ENCODE measurements around the gene ICA1L. TPM values are rescaled to one million over a fixed set of nuclear protein-coding genes. Genes with fewer than 3 reads are reported as not detected.
"Not testable (repeated sequence)": the region's sequence is repeated elsewhere in the genome, so short reads cannot be mapped to it uniquely, and the experiment has no call there.

ICA1L gene
- total RNA-seq, 2 donors from 2014 or later: 2.4 to 3.3 TPM

- ATAC-seq (no peak), DNase-seq (no peak)
- Mint-ChIP-seq H3K27me3 (no peaks in the 10 kb centered on the region), H3K27ac (no peak overlapping the region), H3K4me1 (no peaks in the 10 kb centered on the region), H3K4me3 (no peak overlapping the region), H3K36me3 (ENCODE audit: low read depth) (peaks cover 6% of the 10 kb centered on the region)
- H3K9me3 ChIP-seq (ENCODE audit: control insufficient read depth, low read length, poor library complexity, severe bottlenecking): no peaks in the 10 kb centered on the region
Observed at GRCh38 chr2:202824901-202825300, 46.7 kb downstream of the ICA1L start.

GRCh38 chr2:202822411-202822810 lies 49.2 kb downstream of the ICA1L start:
- Mint-ChIP-seq H3K4me1 (no peaks in the 10 kb centered on the region), H3K4me3 (no peak overlapping the region), H3K27ac (no peak overlapping the region), H3K36me3 (ENCODE audit: low read depth) (peaks cover 6% of the 10 kb centered on the region), H3K27me3 (no peaks in the 10 kb centered on the region)
- ATAC-seq (no peak), DNase-seq (no peak)
- no peaks in the 10 kb centered on the region for H3K9me3 ChIP-seq (ENCODE audit: control insufficient read depth, low read length, poor library complexity, severe bottlenecking)

GRCh38 chr2:202821206-202822160 lies 50.1 kb downstream of the ICA1L start:
- H3K36me3 Mint-ChIP-seq (ENCODE audit: low read depth): peaks cover 6% of the 10 kb centered on the region
- H3K4me1 Mint-ChIP-seq: no peaks in the 10 kb centered on the region

DNA sequence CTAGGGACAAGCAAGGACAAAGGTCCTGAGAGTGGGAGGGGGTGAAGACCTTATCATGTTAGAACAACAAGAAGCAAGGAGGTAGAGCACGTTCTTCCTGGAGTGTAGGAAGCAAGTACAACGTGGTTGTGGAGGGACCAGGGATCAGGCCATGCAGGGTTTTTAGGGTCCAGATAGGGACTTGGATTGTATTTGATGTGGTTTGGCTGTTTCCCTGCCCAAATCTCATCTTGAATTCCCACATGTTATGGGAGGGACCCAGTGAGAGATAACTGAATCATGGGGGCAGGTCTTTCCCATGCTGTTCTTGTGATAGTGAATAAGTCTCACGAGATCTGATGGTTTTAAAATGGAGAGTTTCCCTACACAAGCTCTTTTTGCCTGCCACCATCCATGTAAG lies 53.2 kb downstream of the ICA1L start:
- DNase-seq: no peak
- no peaks in the 10 kb centered on the region for H3K36me3 Mint-ChIP-seq (ENCODE audit: low read depth)

More at GRCh38 chr2:202821206-202822160, 50.1 kb downstream of the ICA1L start:
- Mint-ChIP-seq H3K27ac (no peak overlapping the region), H3K27me3 (no peaks in the 10 kb centered on the region), H3K4me3 (no peak overlapping the region)
- ATAC-seq (no peak), DNase-seq (no peak)
- H3K9me3 ChIP-seq (ENCODE audit: control insufficient read depth, low read length, poor library complexity, severe bottlenecking): no peaks in the 10 kb centered on the region

GRCh38 chr2:202817771-202818170 lies 53.8 kb downstream of the ICA1L start:
- Mint-ChIP-seq H3K4me3 (no peak overlapping the region), H3K27me3 (no peaks in the 10 kb centered on the region), H3K27ac (no peak overlapping the region), H3K4me1 (no peaks in the 10 kb centered on the region), H3K36me3 (ENCODE audit: low read depth) (no peaks in the 10 kb centered on the region)
- H3K9me3 ChIP-seq (ENCODE audit: control insufficient read depth, low read length, poor library complexity, severe bottlenecking): no peaks in the 10 kb centered on the region
- ATAC-seq (no peak), DNase-seq (no peak)

More for the DNA sequence above, 53.2 kb downstream of the ICA1L start:
- H3K4me3 Mint-ChIP-seq: no peak overlapping the region
- H3K9me3 ChIP-seq (ENCODE audit: control insufficient read depth, low read length, poor library complexity, severe bottlenecking): no peaks in the 10 kb centered on the region
- no peak for ATAC-seq
- no peaks in the 10 kb centered on the region for H3K27me3 Mint-ChIP-seq
- no peaks in the 10 kb centered on the region for H3K4me1 Mint-ChIP-seq
- no peak overlapping the region for H3K27ac Mint-ChIP-seq

- no peak overlapping the region for H3K27ac Mint-ChIP-seq
Observed at GRCh38 chr2:202815548-202816360, 55.8 kb downstream of the ICA1L start.

GRCh38 chr2:202814226-202814625 lies 57.3 kb downstream of the ICA1L start:
- no peak overlapping the region for H3K4me3 Mint-ChIP-seq
- H3K9me3 ChIP-seq (ENCODE audit: control insufficient read depth, low read length, poor library complexity, severe bottlenecking): no peaks in the 10 kb centered on the region
- ATAC-seq (no peak), DNase-seq (no peak)
- H3K4me1 Mint-ChIP-seq: no peaks in the 10 kb centered on the region
- no peaks in the 10 kb centered on the region for H3K27me3 Mint-ChIP-seq
- H3K27ac Mint-ChIP-seq: no peak overlapping the region
- no peaks in the 10 kb centered on the region for H3K36me3 Mint-ChIP-seq (ENCODE audit: low read depth)

More at GRCh38 chr2:202815548-202816360, 55.8 kb downstream of the ICA1L start:
- H3K36me3 Mint-ChIP-seq (ENCODE audit: low read depth): no peaks in the 10 kb centered on the region
- ATAC-seq: no peak
- H3K4me3 Mint-ChIP-seq: no peak overlapping the region
- no peaks in the 10 kb centered on the region for H3K4me1 Mint-ChIP-seq
- no peaks in the 10 kb centered on the region for H3K27me3 Mint-ChIP-seq
- DNase-seq: no peak
- H3K9me3 ChIP-seq (ENCODE audit: control insufficient read depth, low read length, poor library complexity, severe bottlenecking): no peaks in the 10 kb centered on the region

DNA sequence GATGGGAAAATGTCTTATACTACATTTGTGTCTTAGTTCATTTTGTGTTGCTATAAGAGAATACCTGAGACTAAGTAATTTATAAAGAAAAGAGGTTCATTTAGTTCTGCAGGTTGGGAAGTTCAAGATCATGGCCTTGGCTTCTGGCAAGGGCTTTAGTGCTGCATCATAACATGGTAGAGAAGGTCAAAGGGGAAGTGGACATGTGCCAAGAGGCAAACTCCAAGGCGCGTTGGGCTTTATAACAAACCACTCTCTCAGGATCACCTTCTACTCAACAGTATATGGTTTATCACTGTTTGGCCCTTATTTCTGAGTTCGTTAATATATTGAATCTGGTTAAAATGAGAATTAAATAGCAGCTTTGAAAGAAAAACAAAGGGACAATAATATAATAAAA lies 58.2 kb downstream of the ICA1L start:
- H3K4me3 Mint-ChIP-seq: no peak overlapping the region
- DNase-seq: no peak
- H3K27ac Mint-ChIP-seq: no peak overlapping the region
- no peaks in the 10 kb centered on the region for H3K9me3 ChIP-seq (ENCODE audit: control insufficient read depth, low read length, poor library complexity, severe bottlenecking)
- H3K4me1 Mint-ChIP-seq: no peaks in the 10 kb centered on the region
- H3K27me3 Mint-ChIP-seq: no peaks in the 10 kb centered on the region
- ATAC-seq: no peak
- peaks cover 3% of the 10 kb centered on the region for H3K36me3 Mint-ChIP-seq (ENCODE audit: low read depth)

GRCh38 chr2:202808754-202809153 lies 62.8 kb downstream of the ICA1L start:
- Mint-ChIP-seq H3K36me3 (ENCODE audit: low read depth) (peaks cover 7% of the 10 kb centered on the region), H3K4me3 (no peak overlapping the region)
- no peak for ATAC-seq

DNA sequence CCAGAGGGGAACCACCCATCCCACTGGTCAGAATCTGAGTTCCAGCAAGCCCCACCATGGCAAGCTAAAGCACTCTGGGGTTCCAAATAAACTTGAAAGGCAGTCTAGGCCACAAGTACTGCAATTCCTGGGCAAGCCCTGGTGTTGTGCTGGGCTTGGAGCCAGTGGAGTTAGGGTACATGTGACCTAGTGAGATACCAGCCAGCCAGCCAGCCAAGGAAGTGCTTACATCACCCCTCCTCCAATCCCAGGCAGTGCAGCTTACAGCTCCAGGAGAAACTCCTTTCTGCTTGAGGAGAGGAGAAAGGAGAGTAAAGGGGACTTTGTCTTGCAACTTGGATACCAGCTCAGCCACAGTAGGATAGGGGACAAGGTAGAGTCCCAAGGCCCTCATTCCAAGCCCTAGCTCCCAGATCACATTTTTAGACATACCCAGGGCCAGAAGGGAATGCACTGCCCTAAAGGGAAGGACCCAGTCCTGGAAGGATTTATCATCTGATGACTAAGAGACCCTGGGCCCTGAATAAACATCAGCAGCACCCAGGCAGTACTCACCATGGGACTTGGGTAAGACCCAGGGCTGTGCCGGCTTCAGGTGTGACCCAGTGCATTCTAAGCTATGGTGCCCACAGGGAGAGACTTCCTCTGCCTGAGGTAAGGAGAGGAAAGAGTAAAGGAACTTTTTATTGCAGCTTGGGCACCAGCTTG lies 64.0 kb downstream of the ICA1L start:
- H3K4me1 Mint-ChIP-seq; H3K27me3 Mint-ChIP-seq; H3K27ac Mint-ChIP-seq; H3K9me3 ChIP-seq (ENCODE audit: control insufficient read depth, low read length, poor library complexity, severe bottlenecking); DNase-seq; H3K4me3 Mint-ChIP-seq; ATAC-seq; H3K36me3 Mint-ChIP-seq (ENCODE audit: low read depth): not testable (repeated sequence)

More at GRCh38 chr2:202808754-202809153, 62.8 kb downstream of the ICA1L start:
- H3K4me1 Mint-ChIP-seq: no peaks in the 10 kb centered on the region
- no peak for DNase-seq
- H3K27me3 Mint-ChIP-seq: no peaks in the 10 kb centered on the region
- no peaks in the 10 kb centered on the region for H3K9me3 ChIP-seq (ENCODE audit: control insufficient read depth, low read length, poor library complexity, severe bottlenecking)
- no peak overlapping the region for H3K27ac Mint-ChIP-seq

DNA sequence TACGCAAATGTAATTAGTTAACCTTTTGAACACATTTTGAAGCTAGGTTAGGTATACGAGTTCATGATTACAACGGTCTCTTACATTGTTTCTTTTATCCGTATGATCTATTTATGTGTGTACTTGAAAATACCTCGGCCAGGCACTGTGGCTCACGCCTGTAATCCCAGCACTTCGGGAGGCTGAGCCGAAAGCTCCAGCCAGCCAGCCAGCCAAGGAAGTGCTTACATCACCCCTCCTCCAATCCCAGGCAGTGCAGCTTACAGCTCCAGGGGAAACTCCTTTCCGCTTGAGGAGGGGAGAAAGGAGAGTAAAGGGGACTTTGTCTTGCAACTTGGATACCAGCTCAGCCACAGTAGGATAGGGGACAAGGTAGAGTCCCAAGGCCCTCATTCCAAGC lies 65.7 kb downstream of the ICA1L start:
- not testable (repeated sequence) for H3K4me1 Mint-ChIP-seq; DNase-seq; H3K27ac Mint-ChIP-seq; H3K27me3 Mint-ChIP-seq; ATAC-seq; H3K4me3 Mint-ChIP-seq; H3K9me3 ChIP-seq (ENCODE audit: control insufficient read depth, low read length, poor library complexity, severe bottlenecking)
- peaks cover 15% of the 10 kb centered on the region for H3K36me3 Mint-ChIP-seq (ENCODE audit: low read depth)

DNA sequence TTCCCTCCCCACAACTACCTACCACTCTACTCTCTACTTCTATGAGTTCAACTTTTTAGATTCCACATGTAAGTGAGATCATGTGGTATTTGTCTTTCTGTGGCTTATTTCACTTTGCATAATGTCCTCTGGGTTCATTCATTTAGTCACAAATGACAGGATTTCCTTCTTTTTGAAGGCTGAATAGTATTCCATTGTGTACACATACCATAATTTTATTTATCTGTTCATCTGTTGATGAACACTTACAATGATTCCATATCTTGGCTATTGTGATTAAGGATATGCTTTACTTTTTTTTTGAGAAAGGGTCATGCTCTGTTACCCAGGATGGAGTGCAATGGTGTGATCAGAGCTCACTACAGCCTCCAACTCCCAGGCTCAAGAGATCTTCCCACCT lies 73.6 kb downstream of the ICA1L start:
- ATAC-seq (no peak), DNase-seq (no peak)
- Mint-ChIP-seq H3K27me3 (no peaks in the 10 kb centered on the region), H3K4me3 (no peak overlapping the region), H3K36me3 (ENCODE audit: low read depth) (peaks cover 14% of the 10 kb centered on the region), H3K4me1 (peaks cover 3% of the 10 kb centered on the region), H3K27ac (no peak overlapping the region)
- H3K9me3 ChIP-seq (ENCODE audit: control insufficient read depth, low read length, poor library complexity, severe bottlenecking): no peaks in the 10 kb centered on the region

DNA sequence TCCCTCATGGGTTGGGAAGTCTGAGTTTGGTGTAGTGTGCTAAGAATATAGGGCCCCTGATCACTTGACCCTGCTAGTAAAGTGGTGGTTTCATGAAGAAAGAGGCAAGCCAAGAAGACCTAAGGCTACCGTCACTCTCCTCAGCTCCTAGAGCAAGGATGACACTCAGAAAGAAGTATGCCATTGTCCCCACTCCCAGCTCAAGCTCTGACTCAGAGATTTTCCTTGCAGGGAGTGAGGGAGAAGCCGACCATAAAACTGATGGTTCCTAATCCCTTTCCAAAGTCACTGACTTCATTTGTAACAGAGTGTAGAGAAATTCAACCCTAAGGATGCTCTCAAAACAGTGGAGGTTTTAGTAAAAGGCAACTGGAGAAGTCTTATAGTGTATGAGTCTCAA lies 80.9 kb downstream of the ICA1L start:
- H3K9me3 ChIP-seq (ENCODE audit: control insufficient read depth, low read length, poor library complexity, severe bottlenecking): no peaks in the 10 kb centered on the region
- Mint-ChIP-seq H3K27me3 (no peaks in the 10 kb centered on the region), H3K4me1 (no peaks in the 10 kb centered on the region), H3K4me3 (no peak overlapping the region), H3K36me3 (ENCODE audit: low read depth) (no peaks in the 10 kb centered on the region), H3K27ac (no peak overlapping the region)
- no peak for ATAC-seq
- no peak for DNase-seq
